Mucosa of descending colon (tissue), 3 donors: ENCODE measurements around the gene OR2D3. TPM values are rescaled to one million over a fixed set of nuclear protein-coding genes. Genes with fewer than 3 reads are reported as not detected.
"Not testable (repeated sequence)": the region's sequence is repeated elsewhere in the genome, so short reads cannot be mapped to it uniquely, and the experiment has no call there.

Experiments
- ATAC-seq: fragments of 200-7000 bp; cut with Tn5 transposase; one replicate; pipeline ENCODE4 v1.9.1; 2020; ENCODE audit warnings: mild to moderate bottlenecking, moderate library complexity
- DNase-seq, 3 donors: peaks; one replicate each; pipeline ENCODE4 v3.0.0-alpha.2; 2020
- H3K36me3 ChIP-seq: fragments of 200-600 bp; one replicate; pipeline ENCODE4 v1.8.0; 2021; ENCODE audit warnings: low read depth, mild to moderate bottlenecking
- H3K4me1 ChIP-seq: fragments of 200-600 bp; one replicate; pipeline ENCODE4 v1.8.0; 2021; ENCODE audit warnings: low read depth, mild to moderate bottlenecking
- H3K4me3 ChIP-seq: fragments of 200-600 bp; one replicate; pipeline ENCODE4 v1.8.0; 2021; ENCODE audit warnings: mild to moderate bottlenecking
- H3K9me3 ChIP-seq: fragments of 200-600 bp; one replicate; pipeline ENCODE4 v1.8.0; 2021; ENCODE audit warnings: mild to moderate bottlenecking
- CTCF ChIP-seq: fragments of 200-600 bp; IDR thresholded peaks from one replicate; pipeline ENCODE4 v1.8.0; 2022; ENCODE audit warnings: antibody characterized with exemption, mild to moderate bottlenecking
- intact Hi-C, 2 donors: fragments of 100-400 bp; cut with DNase I in 1 of 2; cut with micrococcal nuclease in 1 of 2; formaldehyde crosslinking; loops; one replicate each; pipeline versions ENCODE4 v1.11.0 to v1.11.1; 2022; cut with DNase I, micrococcal nuclease
- total RNA-seq, 3 donors: library from RNA; stranded (reverse); fragmentation: NEBNext Ultra II Directional in 2 of 3; extraction: Animal tissue kit (Norgen Biotek cat#: 25700) in 2 of 3; gene quantifications; one replicate each; pipeline versions ENCODE4 v1.2.1 to v1.2.4, GENCODE V29; 2021 to 2023
- donor health status: DM: no; HTN: no; CAD: no; lungs with moderate emphysema.
- donor health status: DM: no; HTN: no; CAD: no.
- donor health status: DM: no; HTN: yes; CAD: no.

OR2D3 gene
- total RNA-seq, 3 donors from 2014 or later: not detected

- H3K4me3 ChIP-seq: no peak overlapping the region
- intact Hi-C loops: no loop called here
- no peaks in the 10 kb centered on the region for H3K4me1 ChIP-seq
- H3K9me3 ChIP-seq: no peaks in the 10 kb centered on the region
- no peaks in the 10 kb centered on the region for H3K36me3 ChIP-seq
- ATAC-seq (no peak), DNase-seq (no peak)
- no peak for TF ChIP-seq CTCF
Observed at GRCh38 chr11:6882751-6883150, 38.1 kb upstream of the OR2D3 start.

GRCh38 chr11:6887711-6888110 lies 33.1 kb upstream of the OR2D3 start:
- intact Hi-C loops: not testable (repeated sequence)

GRCh38 chr11:6888830-6889229 lies 32.0 kb upstream of the OR2D3 start:
- TF ChIP-seq CTCF: no peak
- ATAC-seq (no peak), DNase-seq (no peak)
- Histone ChIP-seq H3K36me3 (no peaks in the 10 kb centered on the region), H3K4me3 (no peak overlapping the region), H3K4me1 (no peaks in the 10 kb centered on the region), H3K9me3 (peaks cover 3% of the 10 kb centered on the region)
- intact Hi-C loops: no loop called here

More at GRCh38 chr11:6887711-6888110, 33.1 kb upstream of the OR2D3 start:
- not testable (repeated sequence) for DNase-seq, H3K9me3 ChIP-seq, H3K4me3 ChIP-seq, H3K4me1 ChIP-seq, H3K36me3 ChIP-seq, ATAC-seq

GRCh38 chr11:6889835-6890234 lies 31.0 kb upstream of the OR2D3 start:
- Histone ChIP-seq H3K4me1 (no peaks in the 10 kb centered on the region), H3K36me3 (no peaks in the 10 kb centered on the region), H3K4me3 (no peak overlapping the region), H3K9me3 (peaks cover 3% of the 10 kb centered on the region)
- DNase-seq (no peak), ATAC-seq (no peak)
- intact Hi-C loops: no loop called here
- TF ChIP-seq CTCF: no peak

- DNase-seq: no peak
- Histone ChIP-seq H3K4me3 (no peak within 1 kb of the TSS), H3K36me3 (no peaks in the 10 kb centered on the region), H3K9me3 (peaks cover 3% of the 10 kb centered on the region), H3K4me1 (no peaks in the 10 kb centered on the region)
- no peak for TF ChIP-seq CTCF
- no peak for ATAC-seq
- intact Hi-C loops: no loop called here
Observed at GRCh38 chr11:6892400-6892799, 28.4 kb upstream of the OR2D3 start, which contains the start of gene OR2D2. OR2D2 (minus strand) TSS chr11:6892500; CDS start chr11:6892500, 0 bp downstream.

- no peak for ATAC-seq
Observed at GRCh38 chr11:6894097-6894496, 26.7 kb upstream of the OR2D3 start.

More at GRCh38 chr11:6894097-6894496, 26.7 kb upstream of the OR2D3 start:
- Histone ChIP-seq H3K36me3 (no peaks in the 10 kb centered on the region), H3K9me3 (no peaks in the 10 kb centered on the region), H3K4me1 (no peaks in the 10 kb centered on the region), H3K4me3 (no peak overlapping the region)
- no peak for DNase-seq
- no peak for TF ChIP-seq CTCF
- intact Hi-C loops: no loop called here
